ENCODE results near the gene NECTIN2. TPM values are rescaled to one million over a fixed set of nuclear protein-coding genes. Genes with fewer than 3 reads are reported as not detected.

NECTIN2 gene
- total and polyA plus RNA-seq, 4 donors, result 49.4 to 77.5 (median 55.5) TPM

DNA sequence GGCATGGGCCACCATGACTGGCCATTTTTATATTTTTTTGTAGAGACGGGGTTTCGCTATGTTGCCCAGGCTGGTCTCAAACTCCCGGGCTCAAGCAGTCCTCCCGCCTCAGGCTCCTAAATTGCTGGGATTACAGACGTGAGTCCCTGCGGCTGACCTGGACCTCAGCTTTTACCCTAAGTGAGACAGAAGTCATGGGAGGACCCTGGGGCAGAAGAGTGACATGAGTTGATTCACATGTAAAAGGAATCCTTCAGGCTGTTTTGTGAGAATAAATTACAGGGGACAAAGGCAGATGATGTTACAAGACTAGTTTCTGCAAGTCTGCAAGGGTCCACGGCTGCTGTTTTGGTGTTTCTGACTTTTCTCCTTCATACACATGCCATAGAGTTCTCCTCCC lies 39.8 kb upstream of the NECTIN2 start:
- H3K36me3 ChIP-seq (ENCODE audit: control insufficient read depth in 4 of 4, insufficient read depth in 3 of 4, low read depth in 1 of 4, low read length in 3 of 4), result peaks cover 0 to 2% (median 0%) of the 10 kb centered on the region in 4 donors
- H3K9me3 ChIP-seq (ENCODE audit: control insufficient read depth in 4 of 4, low read length in 3 of 4), result no peaks in the 10 kb centered on the region
- WGBS, result 87% methylated on average over 7 of the region's 7 CpGs
- H3K27ac ChIP-seq (ENCODE audit: low read depth in 1 of 2, low read length in 2 of 2), result no peak overlapping the region
- no peak overlapping the region for H3K9ac ChIP-seq (ENCODE audit: low read depth in 1 of 2, low read length in 2 of 2)
- no peak for TF ChIP-seq TAF1 (conservative IDR thresholded peaks at IDR 0.05)
- TF ChIP-seq, protein P1, sequence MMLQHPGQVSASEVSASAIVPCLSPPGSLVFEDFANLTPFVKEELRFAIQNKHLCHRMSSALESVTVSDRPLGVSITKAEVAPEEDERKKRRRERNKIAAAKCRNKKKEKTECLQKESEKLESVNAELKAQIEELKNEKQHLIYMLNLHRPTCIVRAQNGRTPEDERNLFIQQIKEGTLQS (IDR thresholded peaks at IDR 0.05), result no peak
- TF ChIP-seq EGR1 (IDR thresholded peaks at IDR 0.05; ENCODE audit: low read depth in 2 of 2), result no peak
- TF ChIP-seq YY1 (IDR thresholded peaks at IDR 0.05), result no peak
- TF ChIP-seq, protein P2, sequence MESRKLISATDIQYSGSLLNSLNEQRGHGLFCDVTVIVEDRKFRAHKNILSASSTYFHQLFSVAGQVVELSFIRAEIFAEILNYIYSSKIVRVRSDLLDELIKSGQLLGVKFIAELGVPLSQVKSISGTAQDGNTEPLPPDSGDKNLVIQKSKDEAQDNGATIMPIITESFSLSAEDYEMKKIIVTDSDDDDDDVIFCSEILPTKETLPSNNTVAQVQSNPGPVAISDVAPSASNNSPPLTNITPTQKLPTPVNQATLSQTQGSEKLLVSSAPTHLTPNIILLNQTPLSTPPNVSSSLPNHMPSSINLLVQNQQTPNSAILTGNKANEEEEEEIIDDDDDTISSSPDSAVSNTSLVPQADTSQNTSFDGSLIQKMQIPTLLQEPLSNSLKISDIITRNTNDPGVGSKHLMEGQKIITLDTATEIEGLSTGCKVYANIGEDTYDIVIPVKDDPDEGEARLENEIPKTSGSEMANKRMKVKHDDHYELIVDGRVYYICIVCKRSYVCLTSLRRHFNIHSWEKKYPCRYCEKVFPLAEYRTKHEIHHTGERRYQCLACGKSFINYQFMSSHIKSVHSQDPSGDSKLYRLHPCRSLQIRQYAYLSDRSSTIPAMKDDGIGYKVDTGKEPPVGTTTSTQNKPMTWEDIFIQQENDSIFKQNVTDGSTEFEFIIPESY (IDR thresholded peaks at IDR 0.05), result no peak
- no peak for TF ChIP-seq FOXA2 (IDR thresholded peaks at IDR 0.05)
- no peak for TF ChIP-seq NR2F2 (IDR thresholded peaks at IDR 0.05)
- TF ChIP-seq RAD21 (IDR thresholded peaks at IDR 0.05), result no peak
- TF ChIP-seq GABPA (IDR thresholded peaks at IDR 0.05 in 1 of 2, conservative IDR thresholded peaks at IDR 0.05 in 1 of 2), result no peak
- H3K4me3 ChIP-seq (ENCODE audit: low read depth in 1 of 3, low read length in 3 of 3), result no peak overlapping the region
- DNase-seq (ENCODE audit: low spot score), result no peak
- H3K4me1 ChIP-seq (ENCODE audit: control insufficient read depth in 4 of 4, insufficient read depth in 4 of 4, low read length in 3 of 4), result peaks cover 11 to 27% (median 21%) of the 10 kb centered on the region in 4 donors
- no peaks in the 10 kb centered on the region for H3K27me3 ChIP-seq (ENCODE audit: control insufficient read depth in 4 of 4, insufficient read depth in 4 of 4, low read length in 3 of 4)

DNA sequence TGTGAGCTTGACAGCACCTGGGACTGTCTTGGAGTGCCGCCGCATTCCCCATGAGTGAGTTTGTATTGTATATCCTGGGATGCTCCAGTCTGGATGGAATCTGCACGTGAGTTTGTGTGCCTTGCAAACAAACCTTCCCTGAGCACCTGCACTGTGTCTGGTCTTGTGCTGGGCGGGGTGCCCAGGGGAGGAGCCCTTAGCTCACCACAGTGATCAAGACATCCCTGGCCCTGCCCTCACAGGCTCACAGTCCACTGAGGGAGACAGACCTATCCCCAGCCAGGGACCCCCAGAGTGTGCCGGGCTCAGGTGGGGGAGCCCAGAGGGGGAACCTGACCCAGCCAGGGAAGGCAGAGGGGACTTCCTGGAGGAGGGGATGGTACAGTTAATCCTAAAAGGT lies 38.9 kb upstream of the NECTIN2 start:
- H3K4me1 ChIP-seq (ENCODE audit: control insufficient read depth in 4 of 4, insufficient read depth in 4 of 4, low read length in 3 of 4), result peaks cover 11 to 27% (median 21%) of the 10 kb centered on the region in 4 donors
- WGBS, result 37% methylated on average over 5 of the region's 5 CpGs
- H3K36me3 ChIP-seq (ENCODE audit: control insufficient read depth in 4 of 4, insufficient read depth in 3 of 4, low read depth in 1 of 4, low read length in 3 of 4), result peaks cover 0 to 2% (median 0%) of the 10 kb centered on the region in 4 donors
- DNase-seq (ENCODE audit: low spot score), result no peak
- no peak overlapping the region for H3K9ac ChIP-seq (ENCODE audit: low read depth in 1 of 2, low read length in 2 of 2)
- H3K27ac ChIP-seq (ENCODE audit: low read depth in 1 of 2, low read length in 2 of 2), result peak overlapping the region; percentile 65 to 80
- H3K27me3 ChIP-seq (ENCODE audit: control insufficient read depth in 4 of 4, insufficient read depth in 4 of 4, low read length in 3 of 4), result no peaks in the 10 kb centered on the region
- no peak overlapping the region for H3K4me3 ChIP-seq (ENCODE audit: low read depth in 1 of 3, low read length in 3 of 3)
- H3K9me3 ChIP-seq (ENCODE audit: control insufficient read depth in 4 of 4, low read length in 3 of 4), result no peaks in the 10 kb centered on the region
- TF ChIP-seq FOXA2 (IDR thresholded peaks at IDR 0.05), result peak; percentile 69
- TF ChIP-seq RAD21 (IDR thresholded peaks at IDR 0.05), result peak in 1 of 2 donors; percentile 43
- TF ChIP-seq SP1 (IDR thresholded peaks at IDR 0.05), result peak; percentile 19
- TF ChIP-seq RXRA (IDR thresholded peaks at IDR 0.05), result peak; percentile 23 to 76
- TF ChIP-seq YY1 (IDR thresholded peaks at IDR 0.05), result no peak
- peak in 1 of 2 donors; percentile 34 for TF ChIP-seq GABPA (IDR thresholded peaks at IDR 0.05 in 1 of 2, conservative IDR thresholded peaks at IDR 0.05 in 1 of 2)
- TF ChIP-seq JUND (IDR thresholded peaks at IDR 0.05), result peak in 1 of 2 donors; percentile 37
- peak; percentile 41 to 62 for TF ChIP-seq HNF4A (conservative IDR thresholded peaks at IDR 0.05)
- TF ChIP-seq TAF1 (conservative IDR thresholded peaks at IDR 0.05), result no peak

DNA sequence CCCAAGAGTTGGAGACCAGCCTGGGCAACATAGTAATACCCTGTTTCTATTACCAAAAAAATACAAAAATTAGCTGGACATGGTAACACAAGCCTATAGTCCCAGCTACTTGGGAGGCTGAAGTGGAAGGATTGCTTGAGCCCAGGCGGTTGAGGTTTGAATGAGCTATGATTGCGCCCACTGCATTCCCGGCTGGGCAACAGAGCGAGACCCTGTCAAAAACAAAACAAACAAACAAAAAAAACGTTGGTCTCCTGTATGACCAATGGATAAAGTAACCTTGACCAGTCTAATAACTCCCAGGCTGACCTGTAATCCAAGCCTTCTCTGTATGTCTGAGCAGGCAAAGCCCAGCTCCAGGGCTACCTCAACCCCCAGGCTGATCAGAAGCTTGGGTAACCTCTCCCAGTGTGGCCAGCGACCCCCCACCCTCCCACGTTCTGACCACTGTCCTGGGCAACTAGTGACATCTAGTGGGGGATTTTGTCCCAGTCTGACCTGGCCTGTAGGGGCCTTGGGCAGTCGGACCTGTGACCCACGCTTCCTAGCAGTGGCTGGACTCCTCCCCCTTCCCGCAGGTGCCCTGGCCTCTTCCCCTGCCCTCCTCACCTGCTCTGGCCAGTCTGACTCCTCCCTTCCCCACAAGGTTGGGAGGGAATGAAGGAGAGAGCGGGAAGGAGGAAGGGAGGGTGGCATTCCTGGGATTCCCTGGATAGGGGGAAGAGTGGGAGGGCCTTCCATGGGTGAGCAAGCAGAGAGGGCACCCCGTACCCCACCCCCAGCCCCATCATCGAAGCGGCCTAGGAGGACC lies 38.2 kb upstream of the NECTIN2 start:
- Histone ChIP-seq H3K9me3 (ENCODE audit: control insufficient read depth in 4 of 4, low read length in 3 of 4) (no peaks in the 10 kb centered on the region), H3K27me3 (ENCODE audit: control insufficient read depth in 4 of 4, insufficient read depth in 4 of 4, low read length in 3 of 4) (no peaks in the 10 kb centered on the region), H3K36me3 (ENCODE audit: control insufficient read depth in 4 of 4, insufficient read depth in 3 of 4, low read depth in 1 of 4, low read length in 3 of 4) (peaks cover 0 to 2% (median 0%) of the 10 kb centered on the region in 4 donors), H3K27ac (ENCODE audit: low read depth in 1 of 2, low read length in 2 of 2) (peak overlapping the region; percentile 65 to 80), H3K9ac (ENCODE audit: low read depth in 1 of 2, low read length in 2 of 2) (no peak overlapping the region), H3K4me1 (ENCODE audit: control insufficient read depth in 4 of 4, insufficient read depth in 4 of 4, low read length in 3 of 4) (peaks cover 11 to 27% (median 21%) of the 10 kb centered on the region in 4 donors), H3K4me3 (ENCODE audit: low read depth in 1 of 3, low read length in 3 of 3) (no peak overlapping the region)
- TF ChIP-seq, protein P3, sequence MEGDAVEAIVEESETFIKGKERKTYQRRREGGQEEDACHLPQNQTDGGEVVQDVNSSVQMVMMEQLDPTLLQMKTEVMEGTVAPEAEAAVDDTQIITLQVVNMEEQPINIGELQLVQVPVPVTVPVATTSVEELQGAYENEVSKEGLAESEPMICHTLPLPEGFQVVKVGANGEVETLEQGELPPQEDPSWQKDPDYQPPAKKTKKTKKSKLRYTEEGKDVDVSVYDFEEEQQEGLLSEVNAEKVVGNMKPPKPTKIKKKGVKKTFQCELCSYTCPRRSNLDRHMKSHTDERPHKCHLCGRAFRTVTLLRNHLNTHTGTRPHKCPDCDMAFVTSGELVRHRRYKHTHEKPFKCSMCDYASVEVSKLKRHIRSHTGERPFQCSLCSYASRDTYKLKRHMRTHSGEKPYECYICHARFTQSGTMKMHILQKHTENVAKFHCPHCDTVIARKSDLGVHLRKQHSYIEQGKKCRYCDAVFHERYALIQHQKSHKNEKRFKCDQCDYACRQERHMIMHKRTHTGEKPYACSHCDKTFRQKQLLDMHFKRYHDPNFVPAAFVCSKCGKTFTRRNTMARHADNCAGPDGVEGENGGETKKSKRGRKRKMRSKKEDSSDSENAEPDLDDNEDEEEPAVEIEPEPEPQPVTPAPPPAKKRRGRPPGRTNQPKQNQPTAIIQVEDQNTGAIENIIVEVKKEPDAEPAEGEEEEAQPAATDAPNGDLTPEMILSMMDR (IDR thresholded peaks at IDR 0.05; ENCODE audit: low read depth, low read length, missing input control), result peak; percentile 40
- TF ChIP-seq RXRA (IDR thresholded peaks at IDR 0.05) (peak; percentile 73 to 83), EGR1 (IDR thresholded peaks at IDR 0.05; ENCODE audit: low read depth in 2 of 2) (no peak), HNF4G (IDR thresholded peaks at IDR 0.05) (no peak), RAD21 (IDR thresholded peaks at IDR 0.05) (peak; percentile 65 to 75), NR2F2 (IDR thresholded peaks at IDR 0.05) (peak; percentile 54), HNF4A (conservative IDR thresholded peaks at IDR 0.05) (peak in 1 of 2 donors; percentile 67), SP1 (IDR thresholded peaks at IDR 0.05) (peak; percentile 48)
- 16% methylated on average over 14 of the region's 14 CpGs for WGBS
- peak; percentile 66 for DNase-seq (ENCODE audit: low spot score)

Measured in liver (tissue), 9 donors.